NCI-H774 (cell line): Measurements from ENCODE around the gene PRLR.
A peak's percentile ranks its signal among the peaks of the same experiment; 100 is the strongest.

Source experiments
- DNase-seq: peaks from one replicate; lab custom pipeline; 2025; lab: John Stamatoyannopoulos, UW

PRLR gene

GRCh38 chr5:35035271-35035670 is 195.0 kb downstream of the PRLR start:
- no peak for DNase-seq

- no peak for DNase-seq
Observed at GRCh38 chr5:35032356-35032755, 197.9 kb downstream of the PRLR start.

- DNase-seq, result no peak
Observed at GRCh38 chr5:35031276-35031675, 199.0 kb downstream of the PRLR start.

- no peak for DNase-seq
Observed at GRCh38 chr5:35030426-35031100, 199.7 kb downstream of the PRLR start.

- no peak for DNase-seq
Observed at GRCh38 chr5:35029333-35029732, 201.0 kb downstream of the PRLR start.

- DNase-seq, result no peak
Observed at GRCh38 chr5:35026941-35027340, 203.3 kb downstream of the PRLR start.

- no peak for DNase-seq
Observed at GRCh38 chr5:35026280-35026840, 203.9 kb downstream of the PRLR start.

GRCh38 chr5:35024911-35025510 is 205.3 kb downstream of the PRLR start:
- no peak for DNase-seq

GRCh38 chr5:35023391-35024178 is 206.7 kb downstream of the PRLR start:
- no peak for DNase-seq

GRCh38 chr5:35016174-35017051 is 213.9 kb downstream of the PRLR start:
- DNase-seq, result no peak

- DNase-seq, result no peak
Observed at GRCh38 chr5:35015063-35015462, 215.2 kb downstream of the PRLR start.

- no peak for DNase-seq
Observed at GRCh38 chr5:35012796-35013195, 217.5 kb downstream of the PRLR start.

- no peak for DNase-seq
Observed at GRCh38 chr5:35012365-35012764, 217.9 kb downstream of the PRLR start.

- DNase-seq, result no peak
Observed at GRCh38 chr5:35010676-35011075, 219.6 kb downstream of the PRLR start.

- DNase-seq, result no peak
Observed at GRCh38 chr5:35009657-35010056, 220.6 kb downstream of the PRLR start.

- DNase-seq, result no peak
Observed at GRCh38 chr5:35009019-35009418, 221.3 kb downstream of the PRLR start.

- DNase-seq, result no peak
Observed at GRCh38 chr5:35004771-35005170, 225.5 kb downstream of the PRLR start.

GRCh38 chr5:35004200-35004599 is 226.1 kb downstream of the PRLR start:
- no peak for DNase-seq

- DNase-seq, result peak; percentile 54
Observed at GRCh38 chr5:35003018-35003957, 227.0 kb downstream of the PRLR start.

GRCh38 chr5:35002459-35002858 is 227.8 kb downstream of the PRLR start:
- no peak for DNase-seq

GRCh38 chr5:35001842-35002241 is 228.4 kb downstream of the PRLR start:
- DNase-seq, result no peak
